Activated CD4-positive, alpha-beta T cell treated with anti-CD3 and anti-CD28 coated beads, Interleukin-2, amount 10 ng/mL, durations not matched to agents 7 days and 5 days (primary cell): Measurements from ENCODE around the gene ADCYAP1. TPM values are rescaled to one million over a fixed set of nuclear protein-coding genes. Genes with fewer than 3 reads are reported as not detected.

Experiments used
- CTCF ChIA-PET: fragments of 350-600 bp; sonication (Branson Sonifier 250); formaldehyde crosslinking; loops from one replicate; lab custom pipeline; 2021; ENCODE audit warnings: antibody characterized with exemption; lab: Charles Lee
- POLR2A ChIA-PET: fragments of 350-600 bp; sonication (Branson Sonifier 250); formaldehyde crosslinking; loops from one replicate; lab custom pipeline; 2021; ENCODE audit warnings: antibody characterized with exemption; lab: Charles Lee
- DNase-seq: peaks from one replicate; pipeline ENCODE4 v3.0.0-alpha.2; 2020
- H3K27ac Mint-ChIP-seq: one replicate; pipeline ENCODE4 v1.8.0; 2021; ENCODE audit warnings: mild to moderate bottlenecking, moderate library complexity, mixed read lengths
- H3K27me3 Mint-ChIP-seq: one replicate; pipeline ENCODE4 v1.8.0; 2021; ENCODE audit warnings: mixed read lengths
- H3K36me3 Mint-ChIP-seq: one replicate; pipeline ENCODE4 v1.8.0; 2021; ENCODE audit warnings: low read depth, mixed read lengths
- H3K4me1 Mint-ChIP-seq: one replicate; pipeline ENCODE4 v1.8.0; 2021; ENCODE audit warnings: mixed read lengths
- H3K4me3 Mint-ChIP-seq: one replicate; pipeline ENCODE4 v1.8.0; 2021; ENCODE audit warnings: mild to moderate bottlenecking, moderate library complexity, mixed read lengths
- H3K9me3 Mint-ChIP-seq: one replicate; pipeline ENCODE4 v1.8.0; 2021; ENCODE audit warnings: mixed read lengths
- total RNA-seq, 2 experiments: library from RNA; stranded (reverse); gene quantifications; one replicate each; pipeline ENCODE4 v1.2.3, GENCODE V29; 2021

The ADCYAP1 gene
- total RNA-seq, 2 experiments from 2014 or later = not detected

DNA sequence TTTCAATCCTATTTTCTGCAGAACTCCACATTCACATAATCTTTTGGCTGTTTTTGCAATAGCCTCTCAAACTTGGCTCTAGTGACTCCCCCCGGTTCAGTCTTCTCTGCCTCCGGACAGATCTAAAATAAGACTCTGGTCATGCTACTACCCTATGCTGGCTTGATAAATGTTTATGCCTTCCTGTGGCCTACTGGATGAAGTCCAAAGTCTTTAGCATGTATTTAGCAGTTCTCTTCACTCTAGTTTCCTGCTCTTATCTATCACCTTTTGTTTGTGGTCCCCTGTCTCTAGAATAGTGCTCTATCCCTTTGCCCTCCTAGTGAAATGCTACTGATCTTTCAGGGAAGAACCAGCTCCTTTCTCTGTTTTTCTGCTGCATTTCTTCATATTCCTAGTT, 14.4 kb downstream of the ADCYAP1 start:
- no peaks in the 10 kb centered on the region for H3K9me3 Mint-ChIP-seq
- POLR2A ChIA-PET = no interaction called here
- CTCF ChIA-PET = no interaction called here
- H3K4me1 Mint-ChIP-seq = no peaks in the 10 kb centered on the region
- no peak for DNase-seq
- H3K27ac Mint-ChIP-seq = no peak overlapping the region
- H3K36me3 Mint-ChIP-seq = no peaks in the 10 kb centered on the region
- peaks cover 16% of the 10 kb centered on the region for H3K27me3 Mint-ChIP-seq
- no peak overlapping the region for H3K4me3 Mint-ChIP-seq

DNA sequence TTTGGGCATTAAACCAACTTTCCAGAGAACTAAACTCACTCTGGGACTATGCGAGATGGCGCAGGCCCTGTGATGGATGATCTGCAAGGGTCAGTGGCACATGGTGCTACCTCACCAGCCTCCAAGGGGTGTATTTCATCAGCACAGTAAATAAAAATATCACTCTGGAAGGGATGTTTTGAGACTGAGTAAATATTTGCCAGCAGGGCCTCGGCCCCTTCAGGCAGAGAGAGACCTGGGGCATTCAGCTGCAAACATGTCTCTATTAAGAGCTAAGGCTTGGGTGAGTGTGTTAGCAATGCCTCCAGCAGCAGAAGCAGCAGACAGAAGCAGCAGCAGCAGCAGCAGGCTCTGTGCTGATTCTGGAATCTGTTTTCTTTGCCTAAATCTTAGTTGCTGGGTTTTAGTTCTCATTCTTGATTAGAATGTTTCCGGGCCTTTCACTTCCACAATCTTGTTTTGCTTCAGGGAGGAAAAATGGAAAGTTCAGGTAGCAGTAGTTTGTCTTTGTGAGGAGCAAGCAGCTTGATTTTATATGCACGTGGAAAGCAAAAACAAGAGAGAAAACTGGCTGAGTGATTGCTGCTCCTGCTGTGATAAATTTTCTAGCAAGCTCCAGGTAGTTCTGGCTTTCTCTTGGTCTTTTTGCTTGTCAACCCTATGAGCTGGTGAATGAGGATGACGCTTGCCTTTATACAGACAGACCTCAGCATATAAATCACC, 18.6 kb downstream of the ADCYAP1 start:
- Mint-ChIP-seq H3K36me3 (no peaks in the 10 kb centered on the region), H3K9me3 (no peaks in the 10 kb centered on the region), H3K4me1 (no peaks in the 10 kb centered on the region), H3K4me3 (no peak overlapping the region), H3K27me3 (peaks cover 8% of the 10 kb centered on the region), H3K27ac (no peak overlapping the region)
- no peak for DNase-seq
- ChIA-PET CTCF (interaction anchor here (0.6 kb wide), 1 partner anchor 744 kb away, joined by 3 read pairs; no protein-coding TSS in a partner anchor), POLR2A (no interaction called here)

DNA sequence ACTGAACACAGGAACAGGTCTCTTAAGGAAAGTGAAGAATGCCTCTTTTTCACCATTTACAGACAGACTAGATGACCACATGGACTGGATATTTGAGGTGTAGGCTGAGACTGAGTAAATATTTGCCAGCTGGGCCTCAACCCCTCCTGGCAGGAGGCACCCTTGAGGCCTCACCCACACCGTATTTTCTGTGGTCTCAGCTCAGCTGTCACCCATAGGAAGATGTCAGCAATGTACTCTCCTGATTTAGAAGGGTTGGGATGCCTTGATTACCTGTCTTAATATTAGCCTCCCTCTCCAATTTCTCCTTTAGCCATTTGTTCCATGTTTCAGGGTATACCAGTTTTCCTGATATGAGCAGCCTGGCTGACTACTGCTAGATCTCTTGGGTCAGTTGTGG, 20.3 kb downstream of the ADCYAP1 start:
- POLR2A ChIA-PET = no interaction called here
- no peaks in the 10 kb centered on the region for H3K36me3 Mint-ChIP-seq
- H3K4me1 Mint-ChIP-seq = no peaks in the 10 kb centered on the region
- H3K27me3 Mint-ChIP-seq = peaks cover 6% of the 10 kb centered on the region
- H3K27ac Mint-ChIP-seq = no peak overlapping the region
- no peaks in the 10 kb centered on the region for H3K9me3 Mint-ChIP-seq
- CTCF ChIA-PET = interaction anchor here (0.6 kb wide), 1 partner anchor 318 kb away, joined by 5 read pairs; no protein-coding TSS in a partner anchor
- DNase-seq = no peak
- no peak overlapping the region for H3K4me3 Mint-ChIP-seq

- Mint-ChIP-seq H3K27ac (no peak overlapping the region), H3K9me3 (no peaks in the 10 kb centered on the region), H3K4me1 (no peaks in the 10 kb centered on the region), H3K36me3 (no peaks in the 10 kb centered on the region), H3K27me3 (peaks cover 11% of the 10 kb centered on the region), H3K4me3 (no peak overlapping the region)
- DNase-seq = no peak
- ChIA-PET POLR2A (no interaction called here), CTCF (no interaction called here)
Measured at GRCh38 chr18:926946-927345, 22.3 kb downstream of the ADCYAP1 start.

DNA sequence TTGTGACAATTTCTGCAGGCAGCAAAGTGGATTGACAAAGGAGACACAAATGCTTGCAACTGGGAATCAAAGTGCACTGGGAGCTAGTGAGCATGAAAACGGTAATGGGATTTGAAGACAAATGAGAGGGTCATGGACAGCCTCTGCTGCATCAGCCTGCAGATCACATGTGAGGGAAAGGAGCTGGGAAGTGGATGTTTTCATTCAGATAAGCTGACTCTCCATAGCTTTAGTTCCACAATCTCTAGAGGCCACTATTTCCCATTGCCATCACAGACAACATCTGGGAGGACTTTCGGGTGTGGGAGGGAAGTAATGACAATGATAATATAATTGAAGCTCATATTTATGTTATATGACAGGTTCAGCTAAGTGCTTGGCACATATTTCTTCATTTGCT, 28.4 kb downstream of the ADCYAP1 start:
- Mint-ChIP-seq H3K4me3 (no peak overlapping the region), H3K9me3 (no peaks in the 10 kb centered on the region), H3K4me1 (no peaks in the 10 kb centered on the region), H3K27ac (no peak overlapping the region), H3K36me3 (no peaks in the 10 kb centered on the region), H3K27me3 (peaks cover 12% of the 10 kb centered on the region)
- POLR2A ChIA-PET = no interaction called here
- CTCF ChIA-PET = interaction anchor here (0.6 to 1.2 kb wide), 2 partner anchors 11 to 23 kb away, joined by 3 to 4 read pairs; no protein-coding TSS in a partner anchor
- DNase-seq = no peak

DNA sequence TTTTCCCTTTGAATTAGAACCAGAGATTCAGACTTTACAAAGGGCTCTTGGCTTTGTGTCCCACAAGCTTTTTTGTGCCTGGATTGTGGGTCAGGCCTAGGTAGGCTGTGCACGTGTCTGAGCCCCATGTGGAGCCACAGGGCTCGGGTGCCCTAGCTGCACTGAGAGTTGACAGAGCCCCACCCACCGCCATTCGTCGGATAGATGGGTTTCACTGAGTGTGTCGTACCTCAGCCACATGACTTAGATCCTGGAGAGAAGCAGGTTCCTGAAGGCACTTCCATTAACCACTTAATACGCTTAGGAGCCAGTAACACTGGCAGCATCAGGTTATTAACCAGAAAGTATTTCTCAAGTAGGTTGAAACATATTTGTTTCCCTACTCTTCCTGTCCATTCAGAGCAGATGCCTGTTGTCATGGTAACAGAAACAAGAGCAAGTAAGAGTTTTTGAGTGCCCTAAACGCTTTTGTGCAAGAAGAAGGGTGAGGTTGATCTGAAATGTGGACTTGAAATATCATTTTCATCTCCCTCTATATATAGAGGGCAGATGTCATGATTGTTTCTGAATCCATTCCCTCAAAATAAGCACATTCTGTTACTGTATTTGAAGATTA, 30.0 kb downstream of the ADCYAP1 start:
- DNase-seq = no peak
- Mint-ChIP-seq H3K36me3 (no peaks in the 10 kb centered on the region), H3K9me3 (no peaks in the 10 kb centered on the region), H3K27me3 (peaks cover 13% of the 10 kb centered on the region), H3K27ac (no peak overlapping the region), H3K4me3 (no peak overlapping the region), H3K4me1 (no peaks in the 10 kb centered on the region)
- ChIA-PET CTCF (no interaction called here), POLR2A (no interaction called here)

DNA sequence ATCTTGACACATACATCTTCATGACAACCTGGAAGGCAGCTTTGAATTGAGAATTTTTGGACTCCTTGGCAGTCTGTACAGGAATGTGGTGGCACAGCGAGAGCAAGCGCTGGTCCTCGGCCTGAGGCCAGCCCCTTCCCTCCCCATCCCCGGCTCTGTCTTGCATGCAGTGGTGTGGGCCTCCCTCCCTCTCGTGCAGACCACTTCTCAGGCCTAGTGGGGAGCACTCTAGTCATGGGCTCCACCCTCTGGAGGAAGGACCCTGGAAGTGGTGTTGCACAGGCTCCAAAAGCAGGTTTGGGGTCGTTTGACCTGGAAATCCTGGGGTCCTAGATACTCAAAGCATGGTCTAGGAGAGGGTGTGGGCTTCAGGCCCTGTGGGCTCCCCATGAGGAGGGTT, 32.3 kb downstream of the ADCYAP1 start:
- Mint-ChIP-seq H3K4me1 (no peaks in the 10 kb centered on the region), H3K4me3 (no peak overlapping the region), H3K27ac (no peak overlapping the region), H3K9me3 (no peaks in the 10 kb centered on the region), H3K27me3 (peaks cover 8% of the 10 kb centered on the region), H3K36me3 (no peaks in the 10 kb centered on the region)
- ChIA-PET POLR2A (no interaction called here), CTCF (no interaction called here)
- no peak for DNase-seq

- DNase-seq = no peak
- Mint-ChIP-seq H3K27me3 (peaks cover 4% of the 10 kb centered on the region), H3K36me3 (no peaks in the 10 kb centered on the region), H3K27ac (no peak overlapping the region), H3K4me1 (no peaks in the 10 kb centered on the region), H3K4me3 (no peak overlapping the region), H3K9me3 (no peaks in the 10 kb centered on the region)
- CTCF ChIA-PET = no interaction called here
- POLR2A ChIA-PET = no interaction called here
Measured at GRCh38 chr18:939166-939565, 34.5 kb downstream of the ADCYAP1 start.

GRCh38 chr18:939958-940357, 35.3 kb downstream of the ADCYAP1 start:
- ChIA-PET CTCF (no interaction called here), POLR2A (no interaction called here)

DNA sequence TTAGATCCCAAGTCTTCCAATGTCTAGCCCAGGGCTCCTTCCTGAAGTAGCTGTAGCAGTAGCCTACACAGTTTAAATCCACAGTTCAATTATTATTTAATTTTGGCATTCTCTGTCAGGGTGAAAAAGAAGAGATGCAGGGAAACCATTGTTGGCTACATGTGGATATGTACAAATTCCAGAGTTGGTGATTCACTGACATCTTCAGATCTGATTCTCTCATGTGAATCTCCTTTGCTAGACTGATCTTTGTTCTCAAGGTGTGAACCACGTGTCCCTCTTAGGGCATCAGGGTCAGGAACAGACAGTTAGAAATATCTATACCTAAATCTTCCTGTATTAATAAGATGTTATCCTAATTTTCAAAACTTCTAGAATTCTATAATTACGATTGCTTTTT, 36.7 kb downstream of the ADCYAP1 start:
- ChIA-PET POLR2A (no interaction called here), CTCF (no interaction called here)
- no peak for DNase-seq
- H3K36me3 Mint-ChIP-seq = no peaks in the 10 kb centered on the region
- H3K27ac Mint-ChIP-seq = no peak overlapping the region
- H3K4me1 Mint-ChIP-seq = no peaks in the 10 kb centered on the region
- no peaks in the 10 kb centered on the region for H3K9me3 Mint-ChIP-seq
- H3K4me3 Mint-ChIP-seq = no peak overlapping the region
- H3K27me3 Mint-ChIP-seq = peaks cover 2% of the 10 kb centered on the region

More at GRCh38 chr18:939958-940357, 35.3 kb downstream of the ADCYAP1 start:
- Mint-ChIP-seq H3K27ac (no peak overlapping the region), H3K4me1 (no peaks in the 10 kb centered on the region), H3K27me3 (peaks cover 2% of the 10 kb centered on the region), H3K4me3 (no peak overlapping the region), H3K9me3 (no peaks in the 10 kb centered on the region), H3K36me3 (no peaks in the 10 kb centered on the region)
- no peak for DNase-seq

- ChIA-PET CTCF (interaction anchor here (1.3 kb wide), 1 partner anchor 11 kb away, joined by 3 read pairs; no protein-coding TSS in a partner anchor), POLR2A (no interaction called here)
- Mint-ChIP-seq H3K27me3 (peaks cover 1% of the 10 kb centered on the region), H3K9me3 (no peaks in the 10 kb centered on the region), H3K4me3 (no peak overlapping the region), H3K27ac (no peak overlapping the region), H3K4me1 (no peaks in the 10 kb centered on the region), H3K36me3 (no peaks in the 10 kb centered on the region)
- no peak for DNase-seq
Measured at GRCh38 chr18:944440-944839, 39.8 kb downstream of the ADCYAP1 start.

GRCh38 chr18:949724-950631, 45.3 kb downstream of the ADCYAP1 start:
- POLR2A ChIA-PET = no interaction called here
- H3K4me1 Mint-ChIP-seq = no peaks in the 10 kb centered on the region

More at GRCh38 chr18:949724-950631, 45.3 kb downstream of the ADCYAP1 start:
- CTCF ChIA-PET = no interaction called here
- Mint-ChIP-seq H3K36me3 (no peaks in the 10 kb centered on the region), H3K27me3 (no peaks in the 10 kb centered on the region), H3K27ac (no peak overlapping the region), H3K9me3 (no peaks in the 10 kb centered on the region), H3K4me3 (no peak overlapping the region)
- DNase-seq = no peak
